NCI-H1436 (cell line): ENCODE measurements around the gene CRHR2.
"Not testable (repeated sequence)": the region's sequence is repeated elsewhere in the genome, so short reads cannot be mapped to it uniquely, and the experiment has no call there.

Experiments
- DNase-seq: peaks from one replicate; lab custom pipeline; 2025; lab: John Stamatoyannopoulos, UW

CRHR2 gene

DNA sequence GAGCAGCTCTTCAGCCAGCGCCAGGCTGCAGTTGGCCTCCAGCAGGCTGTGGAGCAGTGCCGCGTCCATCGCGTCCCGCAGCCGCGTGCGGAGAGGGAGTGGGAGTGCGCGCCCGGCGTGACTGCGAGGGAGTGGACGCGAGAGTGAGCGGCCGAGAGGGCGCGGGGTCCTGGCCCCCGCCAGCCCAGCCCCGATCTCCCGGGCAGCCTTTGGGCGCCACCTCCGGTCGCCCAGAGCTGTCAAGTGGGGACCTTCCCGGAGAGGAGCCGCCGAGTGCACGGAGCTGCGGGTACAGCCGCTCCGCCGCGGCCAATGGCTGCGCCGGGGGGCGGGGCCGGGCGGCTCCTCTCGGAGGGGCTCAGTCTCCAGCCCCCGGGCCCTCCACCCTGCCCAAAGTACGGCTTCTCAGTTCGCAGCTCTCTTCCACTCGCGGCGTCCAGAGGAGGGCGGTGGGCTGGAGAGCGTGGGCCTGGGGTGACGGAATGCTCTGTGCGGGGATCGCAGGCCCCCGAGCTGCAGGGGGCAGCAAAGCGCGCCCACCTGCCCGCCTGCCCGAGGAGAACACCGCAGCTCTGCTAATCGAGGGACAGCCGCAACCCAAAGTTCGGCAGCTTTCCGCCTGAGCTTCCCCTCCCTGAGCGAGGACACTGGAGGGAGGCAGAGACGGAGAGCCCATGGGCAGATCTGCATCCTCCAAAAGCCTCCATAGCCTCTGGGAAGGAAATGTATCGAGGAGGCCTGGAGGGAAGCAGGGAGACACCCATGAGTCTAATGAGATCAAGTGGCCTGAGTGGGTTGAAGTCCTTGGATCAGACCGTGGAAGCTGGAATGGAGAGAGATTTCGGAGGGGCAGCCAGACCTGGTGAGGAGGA is at the start of gene CRHR2:
Gene CRHR2, minus strand, starts transcription at position 245 of the 872 bp plus-strand sequence. Its CDS starts 176 bp downstream, at position 69.
- DNase-seq: no peak

- DNase-seq: no peak
Measured at GRCh38 chr7:30731581-30731980, 49.3 kb upstream of the CRHR2 start.

DNA sequence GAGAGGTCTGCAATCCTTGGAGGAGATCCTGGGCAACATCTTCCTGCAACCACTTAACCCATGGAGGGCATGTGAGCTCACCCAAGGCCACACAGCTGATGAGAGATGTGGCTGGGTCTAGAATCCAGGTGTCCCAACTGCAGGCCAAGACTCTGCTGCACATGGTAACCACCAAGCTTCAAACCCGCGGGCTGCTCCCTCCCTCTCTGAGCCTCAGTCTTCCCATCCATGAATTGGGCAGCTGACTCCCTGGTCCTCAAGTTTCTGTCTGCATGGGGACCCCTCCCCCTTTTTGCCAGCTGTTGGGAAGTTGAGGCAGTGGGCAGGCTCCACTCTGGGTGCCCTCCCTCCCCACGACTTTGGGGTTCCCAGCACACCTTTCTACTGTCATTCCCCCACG is 48.7 kb upstream of the CRHR2 start:
- no peak for DNase-seq

DNA sequence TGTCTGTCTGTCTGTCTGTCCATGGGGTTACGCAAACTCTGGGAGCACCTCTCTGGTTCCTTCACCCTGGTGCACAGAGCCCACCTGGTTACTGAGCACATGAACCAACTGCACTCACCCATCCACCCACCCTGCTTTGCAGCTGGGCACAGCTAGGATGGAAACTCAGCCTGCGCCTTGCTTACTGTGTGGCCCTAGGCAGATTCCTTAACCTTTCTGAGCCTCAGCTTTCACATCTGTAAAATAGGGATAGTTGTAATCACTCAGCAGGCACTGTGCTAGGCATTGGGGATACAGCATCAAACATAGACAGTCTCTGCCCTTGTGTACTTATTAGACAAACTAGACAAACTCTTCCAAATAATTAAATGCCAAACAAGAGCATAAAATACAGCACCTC is 47.8 kb upstream of the CRHR2 start:
- DNase-seq: no peak

- no peak for DNase-seq
Measured at GRCh38 chr7:30729642-30730041, 47.4 kb upstream of the CRHR2 start.

- DNase-seq: no peak
Measured at GRCh38 chr7:30728591-30729100, 46.4 kb upstream of the CRHR2 start.

DNA sequence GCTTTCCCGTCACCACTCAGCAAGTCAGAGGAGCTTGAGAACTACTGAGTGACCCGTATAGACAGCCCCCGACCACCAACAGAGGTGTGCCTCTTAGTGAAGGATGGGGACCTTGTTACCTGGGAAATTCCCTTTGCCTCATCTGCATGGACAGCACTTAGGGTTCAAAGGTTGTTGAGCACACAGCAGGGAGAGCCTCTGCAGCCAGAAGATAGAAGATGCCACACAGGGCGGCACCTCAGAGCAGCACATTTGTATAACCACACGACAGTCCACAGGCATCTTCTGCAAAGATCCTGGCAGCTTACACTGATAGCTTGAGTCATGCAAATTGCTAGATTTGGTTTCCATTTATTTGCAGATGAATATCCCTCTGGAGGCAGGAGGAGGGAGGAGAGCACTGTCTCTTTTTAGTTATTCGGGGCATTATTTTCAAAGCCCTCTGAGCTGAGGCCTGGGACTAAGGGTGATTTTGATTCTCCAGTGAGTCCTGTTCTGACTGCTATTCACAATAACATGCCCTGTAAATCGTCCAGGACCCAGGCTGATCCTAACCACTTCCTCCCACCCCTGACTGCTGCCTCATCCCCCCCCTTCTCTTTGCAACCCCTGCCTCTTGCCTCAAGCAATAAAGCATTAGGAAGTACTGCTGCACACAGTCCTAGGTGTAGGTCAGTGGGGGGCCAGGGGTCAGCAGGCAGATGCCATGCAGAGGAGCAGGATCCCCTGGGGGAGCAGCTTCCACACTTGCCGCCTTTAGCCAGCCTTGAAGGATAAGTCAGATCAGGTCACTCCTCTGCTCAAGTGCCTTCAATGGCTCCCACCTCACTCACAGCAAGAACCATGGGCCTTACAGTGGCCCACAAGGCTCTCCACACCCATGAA is 45.0 kb upstream of the CRHR2 start:
- no peak for DNase-seq

- DNase-seq: no peak
Measured at GRCh38 chr7:30726296-30727006, 44.2 kb upstream of the CRHR2 start.

DNA sequence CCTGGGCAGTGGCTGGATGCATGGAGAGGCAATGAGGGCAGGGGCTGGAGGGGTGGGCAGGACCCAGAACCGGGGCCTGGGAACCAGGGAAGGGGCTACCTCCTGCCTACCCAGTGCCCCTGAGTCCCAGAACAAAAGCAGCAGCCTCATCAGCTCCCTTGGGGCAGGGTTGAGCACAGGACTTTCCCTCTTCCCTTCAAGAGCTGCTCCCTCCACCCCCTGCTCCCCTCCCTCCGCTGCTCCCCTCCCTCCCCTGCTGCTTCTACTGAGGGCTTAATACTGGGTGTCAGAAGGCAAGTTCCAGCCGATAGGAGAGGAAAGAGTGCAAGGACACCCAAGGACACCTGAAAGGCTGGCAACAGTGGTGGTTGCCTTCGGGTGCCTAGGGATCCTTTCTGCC is 41.5 kb upstream of the CRHR2 start:
- DNase-seq: no peak

GRCh38 chr7:30722671-30723070 is 40.4 kb upstream of the CRHR2 start:
- DNase-seq: no peak

DNA sequence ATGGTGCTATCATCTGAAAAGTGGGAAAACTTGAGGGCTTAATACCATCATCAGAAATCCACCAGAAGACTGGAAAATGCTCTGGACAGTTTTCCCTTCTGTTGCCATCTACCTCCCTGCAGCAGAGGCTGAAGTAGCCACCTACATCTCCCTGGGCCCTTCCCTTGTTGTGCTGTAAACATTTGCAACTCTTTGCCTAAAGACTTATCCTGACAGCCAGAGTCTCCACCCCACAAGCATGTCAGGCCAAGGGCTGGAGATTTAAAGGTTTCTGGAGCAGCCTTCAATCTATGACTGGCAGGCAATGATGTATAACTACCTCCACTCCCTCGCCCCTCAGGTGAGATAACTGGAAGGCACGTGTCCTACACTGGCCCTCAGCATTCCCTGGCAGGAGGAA is 39.9 kb upstream of the CRHR2 start:
- no peak for DNase-seq

DNA sequence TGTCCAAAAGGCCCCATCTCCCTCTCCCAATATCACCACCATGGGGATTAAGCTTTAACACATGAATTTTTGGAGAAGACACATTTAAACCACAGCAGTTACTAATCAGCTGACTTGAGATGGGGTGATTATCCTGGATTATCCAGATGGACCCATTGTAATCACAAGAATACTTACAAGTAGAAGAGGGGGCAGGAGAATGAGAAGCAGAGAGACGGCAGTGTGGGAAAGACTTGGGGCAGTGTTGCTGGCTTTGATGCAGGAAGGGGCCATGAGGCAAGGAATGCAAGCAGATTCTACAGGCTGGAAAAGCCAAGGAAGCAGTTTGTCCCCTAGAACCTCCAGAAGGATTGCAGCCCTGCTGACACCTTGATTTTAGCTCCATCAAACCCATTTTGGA is 39.0 kb upstream of the CRHR2 start:
- DNase-seq: no peak

DNA sequence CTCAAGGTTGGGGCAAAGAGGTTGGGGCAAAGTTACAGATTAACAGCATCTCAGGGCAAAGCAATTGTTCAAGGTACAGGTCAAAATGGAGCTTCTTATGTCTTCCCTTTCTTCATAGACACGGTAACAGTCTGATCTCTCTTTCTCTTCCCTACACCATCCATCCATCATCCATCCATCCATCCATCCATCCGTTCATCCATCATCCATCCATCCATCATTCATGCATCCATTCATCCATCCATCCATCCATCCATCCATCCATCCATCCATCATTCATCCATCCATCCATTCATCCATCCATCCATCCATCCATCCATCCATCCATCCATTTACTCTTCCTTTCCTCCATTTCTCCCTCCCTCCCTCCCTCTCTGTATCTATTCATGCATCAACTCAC is 37.2 kb upstream of the CRHR2 start:
- DNase-seq: not testable (repeated sequence)

DNA sequence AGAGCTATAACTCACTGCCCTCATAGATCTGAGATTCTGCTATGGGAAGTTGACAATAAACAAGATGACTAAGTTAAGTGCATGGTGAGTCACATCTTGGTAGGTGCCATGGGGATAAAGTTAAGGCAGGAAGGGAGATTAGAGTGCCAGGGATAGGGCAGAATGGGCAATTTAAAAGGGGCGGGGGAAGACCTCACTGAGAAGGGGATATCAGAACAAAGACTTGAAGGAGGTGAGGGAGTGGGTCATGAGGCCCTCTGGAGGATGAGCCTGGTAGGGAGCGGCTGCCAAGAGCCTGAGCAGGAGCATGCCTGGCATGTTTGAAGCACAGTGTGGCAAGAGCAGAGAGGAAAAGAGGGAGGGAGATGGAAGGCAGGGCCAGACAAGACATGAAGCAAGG is 34.9 kb upstream of the CRHR2 start:
- DNase-seq: no peak

DNA sequence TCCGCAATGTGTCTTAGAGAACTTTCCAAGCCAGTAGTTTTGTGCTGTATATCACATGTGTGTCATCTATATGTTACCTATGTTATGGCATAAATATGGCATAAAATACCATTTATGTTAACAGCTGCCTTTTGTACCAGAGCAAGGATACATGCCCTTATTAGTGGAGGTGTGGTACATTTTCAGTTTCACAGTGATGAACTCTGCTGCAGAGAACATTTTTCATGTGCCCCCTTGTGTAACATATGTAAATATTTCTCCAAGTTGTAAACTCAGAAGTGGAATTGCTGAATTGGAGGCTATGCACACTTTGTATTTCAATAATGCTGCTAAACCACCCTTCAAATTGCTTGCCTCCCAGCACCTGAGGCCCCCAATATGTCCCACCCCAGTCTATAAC is 31.9 kb upstream of the CRHR2 start:
- no peak for DNase-seq

GRCh38 chr7:30713392-30713791 is 31.1 kb upstream of the CRHR2 start:
- no peak for DNase-seq

DNA sequence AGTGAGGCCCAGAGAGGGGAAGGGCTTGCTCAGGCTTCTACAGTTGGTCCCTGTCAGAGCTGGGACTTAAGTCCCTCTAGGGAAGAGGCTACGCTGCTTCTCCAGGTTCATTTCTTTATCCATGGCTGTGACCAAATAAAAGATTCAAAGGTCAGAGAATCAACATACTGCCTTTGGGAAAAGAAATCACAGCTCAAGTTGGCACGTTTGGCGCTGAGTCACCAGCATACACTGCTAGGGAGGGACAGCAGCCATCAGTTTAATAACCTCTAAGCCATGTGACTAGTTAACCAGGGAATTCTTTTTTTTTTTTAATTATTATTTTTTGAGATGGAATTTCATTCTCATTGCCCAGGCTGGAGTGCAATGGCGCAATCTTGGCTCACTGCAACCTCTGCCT is 28.4 kb upstream of the CRHR2 start:
- DNase-seq: no peak

DNA sequence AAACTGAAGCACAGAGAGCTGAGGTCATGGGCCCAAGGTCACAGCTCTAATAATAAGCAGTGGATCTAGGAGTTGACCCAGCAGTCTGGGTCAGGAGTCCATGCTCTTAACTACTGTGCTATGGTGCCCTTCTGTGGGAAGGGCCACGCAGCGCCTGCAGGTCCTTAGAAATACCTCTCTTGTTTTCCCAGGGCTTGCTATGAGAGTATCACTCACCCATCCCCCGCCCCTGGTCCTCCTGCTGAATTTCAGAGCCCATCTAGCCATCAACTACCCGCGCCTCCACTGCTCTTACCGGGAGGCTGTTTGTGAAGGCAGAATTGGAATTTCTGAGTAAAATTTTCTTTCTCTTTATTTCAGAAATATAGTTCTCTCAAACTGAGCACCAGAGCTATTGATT is 27.3 kb upstream of the CRHR2 start:
- DNase-seq: no peak

DNA sequence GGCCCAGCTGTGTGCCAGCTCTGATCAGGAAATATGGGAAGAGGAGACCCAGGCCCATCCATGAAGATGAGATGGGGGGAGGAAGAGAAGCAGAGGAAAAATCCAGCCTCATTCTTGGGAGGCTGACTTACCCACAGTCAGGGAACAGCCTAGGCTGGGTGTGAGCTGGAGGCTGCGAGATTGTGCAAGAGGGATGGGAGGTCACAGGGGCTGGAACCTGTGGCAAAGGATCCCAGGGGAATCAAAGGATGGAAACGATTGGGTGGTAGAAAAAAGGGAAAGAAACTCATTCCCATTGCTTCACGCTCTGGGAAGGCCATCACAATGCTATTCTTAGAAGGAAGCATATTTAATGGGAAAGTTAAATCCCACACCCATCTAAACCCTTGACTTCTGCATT is 26.7 kb upstream of the CRHR2 start:
- DNase-seq: no peak

- DNase-seq: no peak
Measured at GRCh38 chr7:30708412-30708811, 26.2 kb upstream of the CRHR2 start.

GRCh38 chr7:30707391-30708357 is 25.4 kb upstream of the CRHR2 start:
- DNase-seq: no peak
